Keratinocyte (primary cell): ENCODE measurements around the gene EPHA6. TPM values are rescaled to one million over a fixed set of nuclear protein-coding genes. Genes with fewer than 3 reads are reported as not detected.

Experiments used
- DNase-seq: peaks from one replicate; pipeline ENCODE4 v3.0.0-alpha.2; 2011; ENCODE audit warnings: low read depth, missing footprints, low spot score
- FAIRE-seq: peaks from 2 replicates; lab custom pipeline; 2011; peaks lifted over from hg19 to GRCh38; lab: Jason Lieb, UNC
- H2AFZ ChIP-seq: 2 replicates; pipeline ENCODE4 v1.6.0; 2012; ENCODE audit warnings: low read length, control low read depth, inconsistent platforms; ENCODE audit not compliant: control insufficient read depth
- H3K27ac ChIP-seq: 2 replicates; pipeline ENCODE4 v1.5.1; 2011; ENCODE audit warnings: low read length; ENCODE audit not compliant: control insufficient read depth, insufficient read depth
- H3K27me3 ChIP-seq: 3 replicates; pipeline ENCODE4 v1.6.0; 2011; ENCODE audit warnings: low read length; ENCODE audit not compliant: control insufficient read depth, insufficient read depth; ENCODE audit errors: extremely low read depth
- H3K36me3 ChIP-seq, 2 experiments: 2 replicates in 1 of 2; 3 replicates in 1 of 2; pipeline ENCODE4 v1.5.1; 2011; ENCODE audit warnings: low read length in 2 of 2, mild to moderate bottlenecking in 1 of 2; ENCODE audit not compliant: control insufficient read depth in 2 of 2, insufficient read depth in 2 of 2; ENCODE audit errors: extremely low read depth in 1 of 2
- H3K4me1 ChIP-seq: 3 replicates; pipeline ENCODE4 v1.5.1; 2011; ENCODE audit warnings: low read length; ENCODE audit not compliant: control insufficient read depth, insufficient read depth; ENCODE audit errors: extremely low read depth
- H3K4me2 ChIP-seq: 3 replicates; pipeline ENCODE4 v1.6.0; 2011; ENCODE audit warnings: low read depth, low read length; ENCODE audit not compliant: control insufficient read depth, insufficient read depth; ENCODE audit errors: extremely low read depth
- H3K4me3 ChIP-seq, 3 experiments: fragments of 200-600 bp in 1 of 3; sonication (generic) in 1 of 3; 2 replicates in 2 of 3; 3 replicates in 1 of 3; pipeline ENCODE4 v1.5.1; 2011 to 2016; ENCODE audit warnings: low read length in 3 of 3, mild to moderate bottlenecking in 3 of 3, control low read depth in 2 of 3, inconsistent platforms in 1 of 3, low read depth in 1 of 3, mixed read lengths in 1 of 3, mixed run types in 1 of 3, moderate library complexity in 1 of 3; ENCODE audit not compliant: control insufficient read depth in 2 of 3, insufficient read depth in 2 of 3; ENCODE audit errors: extremely low read depth in 1 of 3
- H3K79me2 ChIP-seq: 2 replicates; pipeline ENCODE4 v1.6.0; 2012; ENCODE audit warnings: low read length; ENCODE audit not compliant: control insufficient read depth, insufficient read depth
- H3K9ac ChIP-seq: 3 replicates; pipeline ENCODE4 v1.6.0; 2011; ENCODE audit warnings: low read length; ENCODE audit not compliant: control insufficient read depth, insufficient read depth; ENCODE audit errors: extremely low read depth
- H3K9me1 ChIP-seq: 3 replicates; pipeline ENCODE4 v1.6.0; 2011; ENCODE audit warnings: low read length; ENCODE audit not compliant: control insufficient read depth, insufficient read depth; ENCODE audit errors: extremely low read depth
- H3K9me3 ChIP-seq: 2 replicates; pipeline ENCODE4 v1.5.1; 2012; ENCODE audit warnings: low read depth, low read length; ENCODE audit not compliant: control insufficient read depth
- H4K20me1 ChIP-seq: 3 replicates; pipeline ENCODE4 v1.6.0; 2011; ENCODE audit warnings: low read length; ENCODE audit not compliant: control insufficient read depth, insufficient read depth; ENCODE audit errors: extremely low read depth
- CTCF ChIP-seq, 3 experiments: IDR thresholded peaks in 1 of 3; conservative IDR thresholded peaks in 1 of 3; optimal IDR thresholded peaks in 1 of 3; 2 replicates in 2 of 3; 3 replicates in 1 of 3; pipeline versions ENCODE3 to v1.5.1; 2011; ENCODE audit warnings: low read length in 3 of 3, mild to moderate bottlenecking in 3 of 3, moderate library complexity in 2 of 3, control low read depth in 1 of 3, inconsistent platforms in 1 of 3; ENCODE audit not compliant: insufficient read depth in 2 of 3; ENCODE audit errors: extremely low read depth in 1 of 3
- EZH2 ChIP-seq: IDR thresholded peaks from one replicate; pipeline ENCODE4 v1.6.1; 2012; ENCODE audit warnings: inconsistent platforms, mild to moderate bottlenecking, low read length, moderate library complexity
- dilution Hi-C: fragments of 300-500 bp; cut with MboI; formaldehyde crosslinking; loops from one replicate; pipeline ENCODE4 v1.7.0; 2020; ENCODE audit warnings: low sequenced_read_pairs; ENCODE audit not compliant: extremely low pct_ligation_motif_present
- polyA plus RNA-seq, 5 experiments: library from polyadenylated mRNA; depleted of rRNA in 3 of 5; stranded (reverse) in 3 of 5; stranded (forward) in 1 of 5; unstranded in 1 of 5; fragments of >200 nt; gene quantifications; 1 replicate in 1 of 5; 2 replicates in 3 of 5; 3 replicates in 1 of 5; pipeline versions ENCODE4 v1.2.1 to v1.2.3, GENCODE V29; 2011 to 2012; ENCODE audit warnings: missing spikeins in 2 of 5, low read depth in 1 of 5, low replicate concordance in 1 of 5

EPHA6 gene
- polyA plus RNA-seq, 1 donor (not counting 4 experiments of a cell fraction or from before 2014, with no cell fraction given), result not detected

GRCh38 chr3:97074546-97074945 lies 260.2 kb downstream of the EPHA6 start:
- dilution Hi-C loops, result no loop called here
- H3K79me2 ChIP-seq, result no peaks in the 10 kb centered on the region
- no peak overlapping the region for H3K27ac ChIP-seq
- H3K36me3 ChIP-seq, result no peaks in the 10 kb centered on the region
- TF ChIP-seq EZH2, result no peak
- no peak for TF ChIP-seq CTCF (optimal IDR thresholded peaks at IDR 0.05 in 1 of 3, IDR thresholded peaks at IDR 0.05 in 1 of 3, conservative IDR thresholded peaks at IDR 0.05 in 1 of 3; ENCODE audit: extremely low read depth in 1 of 3, insufficient read depth in 2 of 3, low read length in 3 of 3)
- no peaks in the 10 kb centered on the region for H3K4me1 ChIP-seq
- FAIRE-seq, result no peak
- no peaks in the 10 kb centered on the region for H3K9me1 ChIP-seq
- DNase-seq, result no peak
- no peak overlapping the region for H3K9ac ChIP-seq
- H3K27me3 ChIP-seq, result no peaks in the 10 kb centered on the region
- no peak overlapping the region for H3K4me3 ChIP-seq
- no peak overlapping the region for H2AFZ ChIP-seq
- no peaks in the 10 kb centered on the region for H4K20me1 ChIP-seq
- no peaks in the 10 kb centered on the region for H3K9me3 ChIP-seq
- H3K4me2 ChIP-seq, result no peak overlapping the region

- Histone ChIP-seq H3K4me2 (no peak overlapping the region), H3K4me1 (no peaks in the 10 kb centered on the region), H3K9me1 (no peaks in the 10 kb centered on the region), H4K20me1 (no peaks in the 10 kb centered on the region), H3K27ac (no peak overlapping the region), H3K36me3 (no peaks in the 10 kb centered on the region), H3K4me3 (no peak overlapping the region), H2AFZ (no peak overlapping the region), H3K9me3 (no peaks in the 10 kb centered on the region), H3K27me3 (no peaks in the 10 kb centered on the region), H3K9ac (no peak overlapping the region), H3K79me2 (no peaks in the 10 kb centered on the region)
- TF ChIP-seq CTCF (optimal IDR thresholded peaks at IDR 0.05 in 1 of 3, IDR thresholded peaks at IDR 0.05 in 1 of 3, conservative IDR thresholded peaks at IDR 0.05 in 1 of 3; ENCODE audit: extremely low read depth in 1 of 3, insufficient read depth in 2 of 3, low read length in 3 of 3) (no peak), EZH2 (no peak)
- DNase-seq (no peak), FAIRE-seq (no peak)
- dilution Hi-C loops, result no loop called here
Measured at GRCh38 chr3:97076673-97077072, 262.3 kb downstream of the EPHA6 start.
